Measurements from ENCODE around the gene NANS. TPM values are rescaled to one million over a fixed set of nuclear protein-coding genes. Genes with fewer than 3 reads are reported as not detected.

The NANS gene
- total RNA-seq, 2 experiments from 2014 or later = 56.9 to 63.7 TPM

- no peak for DNase-seq (ENCODE audit: low spot score)
- Histone ChIP-seq H3K4me1 (ENCODE audit: insufficient read depth, low read length, poor library complexity, severe bottlenecking) (no peaks in the 10 kb centered on the region), H3K4me3 (ENCODE audit: low read depth, low read length, poor library complexity, severe bottlenecking) (no peak overlapping the region), H3K9me2 (ENCODE audit: insufficient read depth, low read length) (no peaks in the 10 kb centered on the region), H3K4me2 (ENCODE audit: low read length) (no peak overlapping the region), H4K20me1 (ENCODE audit: insufficient read depth, low read length) (peaks cover 8% of the 10 kb centered on the region; the same call in 1 of the 2 replicates), H3K79me2 (ENCODE audit: insufficient read depth, low read depth, low read length) (no peaks in the 10 kb centered on the region), H2AFZ (ENCODE audit: low read length) (no peak overlapping the region), H3K9me3 (ENCODE audit: low read length) (no peaks in the 10 kb centered on the region), H3K36me3 (ENCODE audit: insufficient read depth, low read length) (peaks cover 57% of the 10 kb centered on the region), H3K27ac (ENCODE audit: low read depth, low read length, poor library complexity, severe bottlenecking) (no peak overlapping the region)
- BruUV-seq (replicated peaks) = no TSS peak
- TF ChIP-seq EZH2phosphoT487 (IDR thresholded peaks at IDR 0.05; ENCODE audit: borderline replicate concordance, low read depth, low read length) = no peak
- TF ChIP-seq CTCF (conservative IDR thresholded peaks at IDR 0.05; ENCODE audit: low read length) = no peak
- intact Hi-C loops (cut with micrococcal nuclease; ENCODE audit: unreplicated experiment) = no loop called here
- POLR2A ChIA-PET = interaction anchor here (0.5 to 0.8 kb wide), 2 partner anchors 25 to 27 kb away, joined by 3 read pairs; no protein-coding TSS in a partner anchor
- CTCF ChIA-PET (ENCODE audit: unreplicated experiment) = no interaction called here
Observed at GRCh38 chr9:98020476-98021145, 35.9 kb upstream of the NANS start.

- POLR2A ChIA-PET = interaction anchor here (0.5 to 0.8 kb wide), 2 partner anchors 24 to 26 kb away, joined by 3 read pairs; no protein-coding TSS in a partner anchor
- CTCF ChIA-PET (ENCODE audit: unreplicated experiment) = no interaction called here
- Histone ChIP-seq H3K4me3 (ENCODE audit: low read depth, low read length, poor library complexity, severe bottlenecking) (no peak overlapping the region), H3K9me2 (ENCODE audit: insufficient read depth, low read length) (no peaks in the 10 kb centered on the region), H4K20me1 (ENCODE audit: insufficient read depth, low read length) (peaks cover 3% of the 10 kb centered on the region; the same call in 1 of the 2 replicates), H3K9me3 (ENCODE audit: low read length) (no peaks in the 10 kb centered on the region), H3K79me2 (ENCODE audit: insufficient read depth, low read depth, low read length) (no peaks in the 10 kb centered on the region), H3K4me1 (ENCODE audit: insufficient read depth, low read length, poor library complexity, severe bottlenecking) (no peaks in the 10 kb centered on the region), H3K36me3 (ENCODE audit: insufficient read depth, low read length) (peaks cover 48% of the 10 kb centered on the region), H3K27ac (ENCODE audit: low read depth, low read length, poor library complexity, severe bottlenecking) (no peak overlapping the region), H2AFZ (ENCODE audit: low read length) (no peak overlapping the region), H3K4me2 (ENCODE audit: low read length) (no peak overlapping the region)
- no TSS peak for BruUV-seq (replicated peaks)
- no peak for DNase-seq (ENCODE audit: low spot score)
- intact Hi-C loops (cut with micrococcal nuclease; ENCODE audit: unreplicated experiment) = no loop called here
- no peak for TF ChIP-seq EZH2phosphoT487 (IDR thresholded peaks at IDR 0.05; ENCODE audit: borderline replicate concordance, low read depth, low read length)
- no peak for TF ChIP-seq CTCF (conservative IDR thresholded peaks at IDR 0.05; ENCODE audit: low read length)
Observed at GRCh38 chr9:98021306-98022040, 35.1 kb upstream of the NANS start.

GRCh38 chr9:98022447-98022846, 34.1 kb upstream of the NANS start:
- no peak for TF ChIP-seq CTCF (conservative IDR thresholded peaks at IDR 0.05; ENCODE audit: low read length)
- TF ChIP-seq EZH2phosphoT487 (IDR thresholded peaks at IDR 0.05; ENCODE audit: borderline replicate concordance, low read depth, low read length) = no peak
- H3K27ac ChIP-seq (ENCODE audit: low read depth, low read length, poor library complexity, severe bottlenecking) = no peak overlapping the region
- H4K20me1 ChIP-seq (ENCODE audit: insufficient read depth, low read length) = no peaks in the 10 kb centered on the region
- H3K36me3 ChIP-seq (ENCODE audit: insufficient read depth, low read length) = peaks cover 38% of the 10 kb centered on the region
- POLR2A ChIA-PET = no interaction called here
- H3K4me2 ChIP-seq (ENCODE audit: low read length) = no peak overlapping the region
- H3K4me3 ChIP-seq (ENCODE audit: low read depth, low read length, poor library complexity, severe bottlenecking) = no peak overlapping the region
- H3K4me1 ChIP-seq (ENCODE audit: insufficient read depth, low read length, poor library complexity, severe bottlenecking) = no peaks in the 10 kb centered on the region
- no peak for DNase-seq (ENCODE audit: low spot score)
- H3K79me2 ChIP-seq (ENCODE audit: insufficient read depth, low read depth, low read length) = no peaks in the 10 kb centered on the region
- intact Hi-C loops (cut with micrococcal nuclease; ENCODE audit: unreplicated experiment) = no loop called here
- no peak overlapping the region for H2AFZ ChIP-seq (ENCODE audit: low read length)
- H3K9me3 ChIP-seq (ENCODE audit: low read length) = no peaks in the 10 kb centered on the region
- no TSS peak for BruUV-seq (replicated peaks)
- H3K9me2 ChIP-seq (ENCODE audit: insufficient read depth, low read length) = no peaks in the 10 kb centered on the region
- CTCF ChIA-PET (ENCODE audit: unreplicated experiment) = no interaction called here
